Keratinocyte (primary cell): Measurements from ENCODE around the gene SLC6A7.

ENCODE experiments used
- EZH2 ChIP-seq: IDR thresholded peaks from one replicate; pipeline ENCODE4 v1.6.1; 2012; ENCODE audit warnings: inconsistent platforms, mild to moderate bottlenecking, low read length, moderate library complexity
- TF ChIP-seq, protein P1 (sequence below), 3 experiments: IDR thresholded peaks in 1 of 3; conservative IDR thresholded peaks in 1 of 3; optimal IDR thresholded peaks in 1 of 3; 2 replicates in 2 of 3; 3 replicates in 1 of 3; pipeline versions ENCODE3 to v1.5.1; 2011; ENCODE audit warnings: low read length in 3 of 3, mild to moderate bottlenecking in 3 of 3, moderate library complexity in 2 of 3, control low read depth in 1 of 3, inconsistent platforms in 1 of 3; ENCODE audit not compliant: insufficient read depth in 2 of 3; ENCODE audit errors: extremely low read depth in 1 of 3

GRCh38 chr5:150252489-150252888 lies 62.6 kb downstream of the SLC6A7 start:
- TF ChIP-seq, protein P1, sequence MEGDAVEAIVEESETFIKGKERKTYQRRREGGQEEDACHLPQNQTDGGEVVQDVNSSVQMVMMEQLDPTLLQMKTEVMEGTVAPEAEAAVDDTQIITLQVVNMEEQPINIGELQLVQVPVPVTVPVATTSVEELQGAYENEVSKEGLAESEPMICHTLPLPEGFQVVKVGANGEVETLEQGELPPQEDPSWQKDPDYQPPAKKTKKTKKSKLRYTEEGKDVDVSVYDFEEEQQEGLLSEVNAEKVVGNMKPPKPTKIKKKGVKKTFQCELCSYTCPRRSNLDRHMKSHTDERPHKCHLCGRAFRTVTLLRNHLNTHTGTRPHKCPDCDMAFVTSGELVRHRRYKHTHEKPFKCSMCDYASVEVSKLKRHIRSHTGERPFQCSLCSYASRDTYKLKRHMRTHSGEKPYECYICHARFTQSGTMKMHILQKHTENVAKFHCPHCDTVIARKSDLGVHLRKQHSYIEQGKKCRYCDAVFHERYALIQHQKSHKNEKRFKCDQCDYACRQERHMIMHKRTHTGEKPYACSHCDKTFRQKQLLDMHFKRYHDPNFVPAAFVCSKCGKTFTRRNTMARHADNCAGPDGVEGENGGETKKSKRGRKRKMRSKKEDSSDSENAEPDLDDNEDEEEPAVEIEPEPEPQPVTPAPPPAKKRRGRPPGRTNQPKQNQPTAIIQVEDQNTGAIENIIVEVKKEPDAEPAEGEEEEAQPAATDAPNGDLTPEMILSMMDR (optimal IDR thresholded peaks at IDR 0.05 in 1 of 3, IDR thresholded peaks at IDR 0.05 in 1 of 3, conservative IDR thresholded peaks at IDR 0.05 in 1 of 3; ENCODE audit: extremely low read depth in 1 of 3, insufficient read depth in 2 of 3, low read length in 3 of 3) = no peak
- no peak for TF ChIP-seq EZH2
